Suprapubic skin (tissue), 4 donors: ENCODE results near the gene IL17REL.

Source experiments
- CTCF ChIP-seq, 2 donors: fragments of 200-600 bp in 1 of 2; fragments of 450-650 bp in 1 of 2; sonication (generic) in 1 of 2; IDR thresholded peaks; one replicate each; pipeline ENCODE4 v1.5.1; 2016 to 2019; ENCODE audit warnings: antibody characterized with exemption in 2 of 2, mild to moderate bottlenecking in 1 of 2, moderate library complexity in 1 of 2
- EP300 ChIP-seq: sonication (generic); formaldehyde crosslinking; IDR thresholded peaks from one replicate; pipeline ENCODE4 v1.6.1; 2017; ENCODE audit warnings: antibody characterized with exemption
- POLR2A ChIP-seq, 2 donors: fragments of 450-650 bp; IDR thresholded peaks; one replicate each; pipeline ENCODE4 v1.6.1; 2017; ENCODE audit warnings: antibody characterized with exemption in 2 of 2, mild to moderate bottlenecking in 2 of 2, moderate library complexity in 2 of 2
- POLR2AphosphoS5 ChIP-seq, 3 donors: sonication (generic); formaldehyde crosslinking; IDR thresholded peaks; one replicate each; pipeline ENCODE4 v1.6.1; 2017; ENCODE audit warnings: antibody characterized with exemption in 3 of 3

- TF ChIP-seq CTCF (IDR thresholded peaks at IDR 0.05), result no peak
- TF ChIP-seq POLR2A (IDR thresholded peaks at IDR 0.05), result no peak
- TF ChIP-seq EP300, result no peak
- no peak for TF ChIP-seq POLR2AphosphoS5 (IDR thresholded peaks at IDR 0.05)
These were observed 936 bp downstream of the IL17REL start for GRCh38 chr22:50011447-50012210.
